Measurements from ENCODE around the gene CLEC10A.
"Not testable (repeated sequence)": the region's sequence is repeated elsewhere in the genome, so short reads cannot be mapped to it uniquely, and the experiment has no call there.

The CLEC10A gene

GRCh38 chr17:7072406-7072805 is 7.6 kb downstream of the CLEC10A start:
- no peak for DNase-seq (ENCODE audit: low spot score)

GRCh38 chr17:7070712-7071111 is 9.3 kb downstream of the CLEC10A start:
- no peak for DNase-seq (ENCODE audit: low spot score)

GRCh38 chr17:7068268-7068667 is 11.8 kb downstream of the CLEC10A start:
- no peak for DNase-seq (ENCODE audit: low spot score)

- no peak for DNase-seq (ENCODE audit: low spot score)
These were observed 12.9 kb downstream of the CLEC10A start for GRCh38 chr17:7067198-7067597.

GRCh38 chr17:7064261-7064660 is 15.8 kb downstream of the CLEC10A start:
- no peak for DNase-seq (ENCODE audit: low spot score)

- DNase-seq (ENCODE audit: low spot score) = no peak
These were observed 16.4 kb downstream of the CLEC10A start for GRCh38 chr17:7063518-7064094.

- DNase-seq (ENCODE audit: low spot score) = no peak
These were observed 19.7 kb downstream of the CLEC10A start for GRCh38 chr17:7060165-7060891.

GRCh38 chr17:7058831-7059447 is 21.1 kb downstream of the CLEC10A start:
- DNase-seq (ENCODE audit: low spot score) = no peak

GRCh38 chr17:7056386-7056785 is 23.7 kb downstream of the CLEC10A start:
- no peak for DNase-seq (ENCODE audit: low spot score)

- DNase-seq (ENCODE audit: low spot score) = not testable (repeated sequence)
These were observed 29.5 kb downstream of the CLEC10A start for GRCh38 chr17:7050583-7050982.

- DNase-seq (ENCODE audit: low spot score) = no peak
These were observed 31.1 kb downstream of the CLEC10A start for GRCh38 chr17:7048968-7049367.

GRCh38 chr17:7047566-7047965 is 32.5 kb downstream of the CLEC10A start:
- DNase-seq (ENCODE audit: low spot score) = no peak

GRCh38 chr17:7046725-7047397 is 33.2 kb downstream of the CLEC10A start:
- not testable (repeated sequence) for DNase-seq (ENCODE audit: low spot score)

GRCh38 chr17:7046127-7046724 is 33.8 kb downstream of the CLEC10A start:
- no peak for DNase-seq (ENCODE audit: low spot score)

- peak; percentile 54 for DNase-seq (ENCODE audit: low spot score)
These were observed 34.4 kb downstream of the CLEC10A start for GRCh38 chr17:7045492-7046126.

GRCh38 chr17:7043497-7044198 is 36.4 kb downstream of the CLEC10A start, which contains the start of gene SLC16A11:
Gene SLC16A11 (minus strand): TSS chr17:7044092. CDS start chr17:7043513, 579 bp downstream.
- DNase-seq (ENCODE audit: low spot score) = peak; percentile 60

- no peak for DNase-seq (ENCODE audit: low spot score)
These were observed 36.9 kb downstream of the CLEC10A start for GRCh38 chr17:7043182-7043496.

- no peak for DNase-seq (ENCODE audit: low spot score)
These were observed 37.4 kb downstream of the CLEC10A start for GRCh38 chr17:7042501-7043181.

GRCh38 chr17:7041607-7042500 is 38.2 kb downstream of the CLEC10A start:
- no peak for DNase-seq (ENCODE audit: low spot score)

GRCh38 chr17:7039832-7040231 is 40.2 kb downstream of the CLEC10A start:
- no peak for DNase-seq (ENCODE audit: low spot score)
